GM19023 (cell line): Measurements from ENCODE around the gene CNOT9.

ENCODE experiments used
- ATAC-seq: cut with Tn5 transposase; IDR thresholded peaks from one replicate; pipeline ENCODE4 v1.9.1; 2021; ENCODE audit warnings: mild to moderate bottlenecking, moderate library complexity; ENCODE audit not compliant: unreplicated experiment

The CNOT9 gene

GRCh38 chr2:218643751-218644310 lies 75.2 kb downstream of the CNOT9 start:
- no peak for ATAC-seq

GRCh38 chr2:218644721-218645120 lies 76.1 kb downstream of the CNOT9 start:
- ATAC-seq = no peak

- ATAC-seq = no peak
These were observed 76.5 kb downstream of the CNOT9 start for GRCh38 chr2:218645126-218645525.
